Hypothalamus (tissue), 51 donors: ENCODE data around the gene JAK1.

ENCODE experiments used
- DNase-seq, 51 donors: peaks; one replicate each; lab custom pipeline; 2025; lab: John Stamatoyannopoulos, UW

The JAK1 gene

GRCh38 chr1:64801851-64802523, 164.4 kb downstream of the JAK1 start:
- no peak for DNase-seq

GRCh38 chr1:64798872-64799271, 167.5 kb downstream of the JAK1 start:
- no peak for DNase-seq

- DNase-seq: no peak
Observed at GRCh38 chr1:64790832-64791487, 175.4 kb downstream of the JAK1 start.
